NCI-H2107 treated with DMSO at 0.1 percent for 48 hours (cell line): ENCODE data around the gene TCHH.

ENCODE experiments used
- DNase-seq: peaks from one replicate; lab custom pipeline; 2025; ENCODE audit not compliant: unreplicated experiment; lab: John Stamatoyannopoulos, UW

TCHH gene

DNA sequence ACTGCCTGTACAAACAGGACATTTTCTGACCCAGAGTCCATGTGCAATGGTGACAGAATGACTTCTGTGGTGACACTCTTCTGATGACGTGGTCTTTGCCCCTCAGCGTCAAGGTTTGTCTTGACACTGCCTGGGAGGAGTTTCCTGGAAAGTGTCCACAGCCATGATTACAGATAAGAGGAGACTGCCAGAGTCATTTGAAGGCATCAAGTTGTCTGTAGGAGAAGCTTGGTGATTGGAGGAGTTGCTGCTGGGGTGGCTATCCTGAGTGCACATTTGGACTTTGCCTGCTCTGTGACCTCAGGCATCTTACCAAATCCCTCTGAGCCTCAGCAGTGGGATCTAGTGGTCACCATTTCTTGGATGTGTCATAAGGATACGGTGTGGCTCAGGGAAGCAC, 44.1 kb downstream of the TCHH start:
- DNase-seq = no peak

DNA sequence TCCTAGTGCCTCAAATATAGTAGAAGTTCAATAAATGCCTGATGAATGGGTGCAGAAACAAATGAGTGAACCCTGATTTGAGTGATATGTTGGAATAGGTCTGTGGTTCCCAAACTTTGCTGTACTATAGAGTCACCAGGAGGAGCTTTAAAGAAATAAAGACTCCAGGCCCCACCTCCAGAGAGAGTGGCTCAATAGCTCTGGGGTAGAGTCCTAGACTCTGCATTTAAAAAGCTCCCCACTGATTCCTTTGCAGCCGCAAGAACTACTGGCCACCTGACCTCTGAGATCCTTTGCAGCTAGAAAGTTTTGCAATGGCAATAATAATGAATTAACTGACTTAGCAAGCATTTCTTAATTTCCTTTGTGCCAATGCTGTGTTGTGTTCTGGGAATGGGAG, 47.3 kb downstream of the TCHH start:
- no peak for DNase-seq

DNA sequence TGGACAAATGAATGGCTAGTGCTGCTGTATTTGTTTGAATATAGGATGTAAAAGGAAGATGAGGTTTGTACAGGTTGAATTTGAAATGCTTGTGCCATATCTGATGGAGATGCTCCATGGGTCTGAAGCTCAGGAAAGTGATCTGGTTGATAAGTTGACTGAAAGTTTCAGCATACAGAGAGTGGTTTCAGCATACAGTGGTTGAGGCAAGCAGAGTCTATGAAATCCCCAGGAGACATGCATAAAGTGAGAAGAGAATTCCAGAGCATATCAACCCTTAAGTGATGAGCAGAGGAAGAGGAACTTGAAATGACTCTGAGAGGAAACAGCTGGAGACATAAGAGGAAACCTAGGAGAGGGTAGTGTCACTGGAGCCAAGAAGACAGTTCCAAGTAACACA, 48.1 kb downstream of the TCHH start:
- no peak for DNase-seq

DNA sequence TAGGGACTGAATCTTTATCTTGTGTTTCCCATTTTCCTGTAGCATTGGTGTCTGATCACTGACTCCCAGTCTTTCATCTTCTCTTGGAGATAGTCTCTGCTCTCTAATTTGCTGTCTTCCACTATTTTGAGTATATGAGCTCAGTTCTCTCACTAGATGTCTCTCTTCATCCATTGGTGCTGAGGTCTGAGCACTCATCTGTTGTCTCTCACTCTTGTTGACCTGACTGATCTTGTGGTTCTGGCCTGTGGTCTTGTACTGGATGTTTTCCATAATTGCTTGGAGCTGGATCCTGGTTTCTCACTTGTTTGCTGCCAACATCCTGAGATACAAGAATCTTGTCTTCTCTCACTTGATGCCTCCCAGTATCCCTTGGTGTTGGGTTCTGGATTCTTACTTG, 53.3 kb downstream of the TCHH start:
- DNase-seq = no peak
